Measurements from ENCODE around the gene ILK. TPM values are rescaled to one million over a fixed set of nuclear protein-coding genes. Genes with fewer than 3 reads are reported as not detected.

ILK gene
- total RNA-seq, 4 donors from 2014 or later: 81.1 to 121 (median 97.3) TPM

GRCh38 chr11:6621711-6622211, 18.2 kb downstream of the ILK start:
- no peaks in the 10 kb centered on the region for H3K9me3 ChIP-seq
- peaks cover 0 to 16% (median 5%) of the 10 kb centered on the region in 4 donors for H3K4me1 ChIP-seq
- TF ChIP-seq POLR2A (IDR thresholded peaks at IDR 0.05) (no peak), CTCF (IDR thresholded peaks at IDR 0.05) (no peak)
- DNase-seq: no peak
- no peak overlapping the region for H3K27ac ChIP-seq
- peaks cover 0 to 17% (median 0%) of the 10 kb centered on the region in 3 donors for H3K36me3 ChIP-seq
- no peak overlapping the region for H3K4me3 ChIP-seq
- H3K27me3 ChIP-seq: no peaks in the 10 kb centered on the region

- DNase-seq: no peak
- no peaks in the 10 kb centered on the region for H3K9me3 ChIP-seq
- H3K27me3 ChIP-seq: no peaks in the 10 kb centered on the region
- TF ChIP-seq CTCF (IDR thresholded peaks at IDR 0.05) (no peak), POLR2A (IDR thresholded peaks at IDR 0.05) (no peak)
- H3K4me3 ChIP-seq: no peak overlapping the region
- peaks cover 0 to 20% (median 0%) of the 10 kb centered on the region in 3 donors for H3K36me3 ChIP-seq
- no peak overlapping the region for H3K27ac ChIP-seq
- peaks cover 0 to 11% (median 7%) of the 10 kb centered on the region in 4 donors for H3K4me1 ChIP-seq
Measured at GRCh38 chr11:6622261-6623171, 18.9 kb downstream of the ILK start.

- Histone ChIP-seq H3K9me3 (no peaks in the 10 kb centered on the region), H3K27ac (no peak overlapping the region), H3K4me3 (no peak overlapping the region), H3K27me3 (no peaks in the 10 kb centered on the region), H3K36me3 (peaks cover 0 to 20% (median 0%) of the 10 kb centered on the region in 3 donors), H3K4me1 (peaks cover 0 to 7% (median 2%) of the 10 kb centered on the region in 4 donors)
- DNase-seq: no peak
- TF ChIP-seq POLR2A (IDR thresholded peaks at IDR 0.05) (no peak), CTCF (IDR thresholded peaks at IDR 0.05) (no peak)
Measured at GRCh38 chr11:6623391-6624363, 20.1 kb downstream of the ILK start.

GRCh38 chr11:6625156-6625831, 21.7 kb downstream of the ILK start:
- H3K36me3 ChIP-seq: peaks cover 0 to 28% (median 0%) of the 10 kb centered on the region in 3 donors
- H3K9me3 ChIP-seq: no peaks in the 10 kb centered on the region
- no peaks in the 10 kb centered on the region for H3K27me3 ChIP-seq
- no peak overlapping the region for H3K27ac ChIP-seq
- DNase-seq: no peak
- no peak overlapping the region for H3K4me3 ChIP-seq
- H3K4me1 ChIP-seq: peaks cover 0 to 7% (median 0%) of the 10 kb centered on the region in 4 donors
- TF ChIP-seq POLR2A (IDR thresholded peaks at IDR 0.05): no peak

GRCh38 chr11:6625832-6626420, 22.4 kb downstream of the ILK start:
- H3K27ac ChIP-seq: no peak overlapping the region
- no peak overlapping the region for H3K4me3 ChIP-seq
- TF ChIP-seq POLR2A (IDR thresholded peaks at IDR 0.05) (no peak), CTCF (IDR thresholded peaks at IDR 0.05) (no peak)
- H3K36me3 ChIP-seq: peaks cover 0 to 29% (median 0%) of the 10 kb centered on the region in 3 donors
- no peak for DNase-seq
- H3K4me1 ChIP-seq: peaks cover 0 to 7% (median 0%) of the 10 kb centered on the region in 4 donors
- H3K27me3 ChIP-seq: no peaks in the 10 kb centered on the region
- H3K9me3 ChIP-seq: no peaks in the 10 kb centered on the region

Measured in Peyer's patch (tissue), 4 donors.